ENCODE data around the gene RTN4.

DNA sequence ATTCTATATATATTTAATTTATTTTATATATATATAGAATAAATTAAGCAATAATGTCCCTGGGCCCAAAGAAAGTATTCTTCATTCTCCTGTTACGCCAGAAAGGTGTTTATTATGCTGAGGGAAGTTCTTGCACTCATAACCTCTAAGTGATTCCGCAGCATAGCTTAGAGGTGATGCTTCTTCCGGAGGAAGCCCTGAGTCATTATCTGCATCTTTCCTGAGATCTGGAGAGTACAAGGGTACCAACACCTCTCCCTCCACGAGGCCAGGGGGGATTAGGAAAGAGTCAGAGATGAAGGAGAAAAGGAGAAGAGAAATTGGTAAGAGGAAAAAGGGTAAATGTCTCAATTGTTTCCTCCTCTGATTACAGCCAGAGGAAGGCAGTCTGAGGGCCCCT lies 43.1 kb upstream of the RTN4 start:
- TF ChIP-seq, protein P1, sequence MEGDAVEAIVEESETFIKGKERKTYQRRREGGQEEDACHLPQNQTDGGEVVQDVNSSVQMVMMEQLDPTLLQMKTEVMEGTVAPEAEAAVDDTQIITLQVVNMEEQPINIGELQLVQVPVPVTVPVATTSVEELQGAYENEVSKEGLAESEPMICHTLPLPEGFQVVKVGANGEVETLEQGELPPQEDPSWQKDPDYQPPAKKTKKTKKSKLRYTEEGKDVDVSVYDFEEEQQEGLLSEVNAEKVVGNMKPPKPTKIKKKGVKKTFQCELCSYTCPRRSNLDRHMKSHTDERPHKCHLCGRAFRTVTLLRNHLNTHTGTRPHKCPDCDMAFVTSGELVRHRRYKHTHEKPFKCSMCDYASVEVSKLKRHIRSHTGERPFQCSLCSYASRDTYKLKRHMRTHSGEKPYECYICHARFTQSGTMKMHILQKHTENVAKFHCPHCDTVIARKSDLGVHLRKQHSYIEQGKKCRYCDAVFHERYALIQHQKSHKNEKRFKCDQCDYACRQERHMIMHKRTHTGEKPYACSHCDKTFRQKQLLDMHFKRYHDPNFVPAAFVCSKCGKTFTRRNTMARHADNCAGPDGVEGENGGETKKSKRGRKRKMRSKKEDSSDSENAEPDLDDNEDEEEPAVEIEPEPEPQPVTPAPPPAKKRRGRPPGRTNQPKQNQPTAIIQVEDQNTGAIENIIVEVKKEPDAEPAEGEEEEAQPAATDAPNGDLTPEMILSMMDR (IDR thresholded peaks at IDR 0.05) = no peak
- no peak for TF ChIP-seq TCF7L2 (IDR thresholded peaks at IDR 0.05; ENCODE audit: low read depth, low read length)

Data from Panc1 (cell line).